ENCODE results near the gene PLEKHO2.

DNA sequence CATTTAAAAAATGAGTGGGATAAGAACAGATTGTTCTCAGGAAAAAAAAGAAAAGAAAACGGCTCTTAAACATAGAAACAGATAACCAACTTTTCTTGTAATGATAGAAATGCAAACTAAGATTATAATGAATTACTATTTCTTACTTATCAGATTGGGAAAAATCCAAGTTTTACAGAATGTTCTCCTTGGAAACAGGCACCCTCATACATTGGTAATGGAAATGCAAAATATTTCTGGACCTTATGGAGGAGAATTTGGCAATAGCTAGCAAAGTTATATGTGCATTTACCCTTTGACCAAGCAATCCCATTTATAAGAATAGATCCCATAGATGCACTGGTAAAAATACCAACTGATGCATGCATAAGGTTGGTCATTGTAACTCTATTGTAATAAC lies 66.3 kb downstream of the PLEKHO2 start:
- TF ChIP-seq, protein P1, sequence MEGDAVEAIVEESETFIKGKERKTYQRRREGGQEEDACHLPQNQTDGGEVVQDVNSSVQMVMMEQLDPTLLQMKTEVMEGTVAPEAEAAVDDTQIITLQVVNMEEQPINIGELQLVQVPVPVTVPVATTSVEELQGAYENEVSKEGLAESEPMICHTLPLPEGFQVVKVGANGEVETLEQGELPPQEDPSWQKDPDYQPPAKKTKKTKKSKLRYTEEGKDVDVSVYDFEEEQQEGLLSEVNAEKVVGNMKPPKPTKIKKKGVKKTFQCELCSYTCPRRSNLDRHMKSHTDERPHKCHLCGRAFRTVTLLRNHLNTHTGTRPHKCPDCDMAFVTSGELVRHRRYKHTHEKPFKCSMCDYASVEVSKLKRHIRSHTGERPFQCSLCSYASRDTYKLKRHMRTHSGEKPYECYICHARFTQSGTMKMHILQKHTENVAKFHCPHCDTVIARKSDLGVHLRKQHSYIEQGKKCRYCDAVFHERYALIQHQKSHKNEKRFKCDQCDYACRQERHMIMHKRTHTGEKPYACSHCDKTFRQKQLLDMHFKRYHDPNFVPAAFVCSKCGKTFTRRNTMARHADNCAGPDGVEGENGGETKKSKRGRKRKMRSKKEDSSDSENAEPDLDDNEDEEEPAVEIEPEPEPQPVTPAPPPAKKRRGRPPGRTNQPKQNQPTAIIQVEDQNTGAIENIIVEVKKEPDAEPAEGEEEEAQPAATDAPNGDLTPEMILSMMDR (IDR thresholded peaks at IDR 0.05) = no peak
- no peak for TF ChIP-seq POLR2A (IDR thresholded peaks at IDR 0.05)

Data from Peyer's patch (tissue), 4 donors.